HG02623 (cell line): ENCODE data around the gene LRSAM1.

ENCODE experiments used
- ATAC-seq: cut with Tn5 transposase; IDR thresholded peaks from one replicate; pipeline ENCODE4 v1.9.1; 2021; ENCODE audit warnings: moderate library complexity; ENCODE audit not compliant: unreplicated experiment

The LRSAM1 gene

DNA sequence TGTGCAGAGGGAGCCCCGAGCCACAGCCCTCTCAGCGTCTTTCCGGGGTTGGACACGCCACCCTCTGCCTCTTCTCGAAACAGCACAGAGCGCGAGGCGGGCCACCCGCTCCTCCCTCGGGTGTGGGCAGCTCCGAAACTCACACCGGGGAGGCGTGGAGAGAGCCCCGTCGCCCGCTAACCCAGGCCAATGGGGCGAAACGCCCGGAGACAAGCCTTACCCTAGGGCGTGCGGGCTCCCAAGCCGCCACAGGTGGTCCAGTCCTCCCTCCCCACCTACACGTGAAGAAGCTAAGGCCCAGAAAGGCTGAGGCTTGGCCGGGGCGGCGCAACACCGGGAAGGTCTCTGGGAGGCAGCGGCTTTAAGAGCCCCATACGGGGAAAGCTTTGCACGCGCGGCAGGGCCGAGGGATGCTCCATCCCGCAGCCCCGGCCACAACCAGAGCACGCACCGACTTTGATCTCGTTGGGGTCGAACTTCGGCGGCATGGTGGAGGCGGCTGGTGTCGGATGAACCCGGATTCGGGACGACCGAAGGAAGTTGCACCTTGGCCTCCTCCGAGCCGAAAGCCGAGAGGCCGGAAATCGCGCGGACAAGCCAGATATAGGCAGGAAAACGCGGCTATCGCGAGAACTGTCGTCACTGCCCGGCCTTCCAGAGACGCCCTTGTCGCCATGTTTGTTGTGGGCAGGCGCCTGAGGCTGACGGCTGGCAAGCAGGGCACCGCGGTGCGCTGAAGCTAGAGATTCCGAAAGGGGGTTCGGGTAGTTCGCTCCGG lies at the start of gene LRSAM1, which contains the start of gene RPL12:
Gene LRSAM1, plus strand, starts transcription at position 681 of the 778 bp plus-strand sequence. CDS start 3,018 bp downstream, outside the sequence.
Gene RPL12, minus strand, starts transcription at position 577 of the 778 bp plus-strand sequence. Its CDS starts 89 bp downstream, at position 488.
- peak; percentile 64 for ATAC-seq

DNA sequence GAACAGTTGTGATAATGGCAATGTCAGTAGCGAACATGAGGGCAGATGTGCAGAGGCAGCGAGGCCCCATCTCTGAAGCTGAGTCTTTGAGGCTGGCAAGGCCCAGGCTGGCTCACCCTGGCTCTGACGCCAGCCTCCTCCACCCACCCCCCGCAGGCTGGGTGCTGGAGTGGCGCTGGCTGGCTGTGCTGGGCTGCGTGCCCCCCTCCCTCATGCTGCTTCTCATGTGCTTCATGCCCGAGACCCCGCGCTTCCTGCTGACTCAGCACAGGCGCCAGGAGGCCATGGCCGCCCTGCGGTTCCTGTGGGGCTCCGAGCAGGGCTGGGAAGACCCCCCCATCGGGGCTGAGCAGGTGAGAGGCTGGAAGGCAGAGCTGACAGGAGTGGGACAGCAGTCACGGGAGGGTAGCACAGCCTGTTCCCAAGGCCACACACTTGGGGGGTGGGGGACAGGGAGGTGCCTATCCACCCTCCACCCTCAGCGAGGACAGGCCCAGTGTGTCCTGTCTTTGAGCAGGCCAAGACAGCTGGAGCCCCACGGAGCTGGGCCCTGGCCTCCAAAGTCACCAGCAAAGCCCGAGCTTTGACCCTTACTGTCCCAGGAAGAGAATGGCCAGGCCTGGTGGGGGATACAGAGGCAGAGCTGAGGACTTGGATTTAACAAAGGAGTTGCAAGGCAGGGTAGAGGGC lies 48.8 kb upstream of the LRSAM1 start:
- no peak for ATAC-seq

DNA sequence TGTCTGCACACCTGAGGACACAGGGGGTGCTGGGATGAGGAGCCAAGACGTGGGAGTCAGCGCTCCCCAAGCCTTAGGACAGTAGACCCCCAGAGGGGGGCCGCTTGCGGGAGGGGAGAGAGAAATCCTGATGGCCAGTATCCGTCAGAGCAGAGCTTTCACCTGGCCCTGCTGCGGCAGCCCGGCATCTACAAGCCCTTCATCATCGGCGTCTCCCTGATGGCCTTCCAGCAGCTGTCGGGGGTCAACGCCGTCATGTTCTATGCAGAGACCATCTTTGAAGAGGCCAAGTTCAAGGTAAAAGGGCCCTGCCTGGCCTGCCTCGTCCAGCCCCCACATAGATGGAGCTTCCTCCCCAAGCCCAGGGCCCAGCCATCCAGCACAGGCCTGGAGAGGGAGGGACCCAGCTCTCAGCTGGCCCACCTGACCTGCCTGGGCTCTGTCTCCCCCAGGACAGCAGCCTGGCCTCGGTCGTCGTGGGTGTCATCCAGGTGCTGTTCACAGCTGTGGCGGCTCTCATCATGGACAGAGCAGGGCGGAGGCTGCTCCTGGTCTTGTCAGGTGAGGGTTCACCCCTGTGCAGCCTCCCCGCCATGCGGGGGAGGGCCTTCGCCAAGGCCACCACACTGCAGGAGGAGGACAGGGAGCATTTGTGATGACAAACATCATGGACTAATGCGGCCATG lies 47.7 kb upstream of the LRSAM1 start:
- ATAC-seq = no peak

DNA sequence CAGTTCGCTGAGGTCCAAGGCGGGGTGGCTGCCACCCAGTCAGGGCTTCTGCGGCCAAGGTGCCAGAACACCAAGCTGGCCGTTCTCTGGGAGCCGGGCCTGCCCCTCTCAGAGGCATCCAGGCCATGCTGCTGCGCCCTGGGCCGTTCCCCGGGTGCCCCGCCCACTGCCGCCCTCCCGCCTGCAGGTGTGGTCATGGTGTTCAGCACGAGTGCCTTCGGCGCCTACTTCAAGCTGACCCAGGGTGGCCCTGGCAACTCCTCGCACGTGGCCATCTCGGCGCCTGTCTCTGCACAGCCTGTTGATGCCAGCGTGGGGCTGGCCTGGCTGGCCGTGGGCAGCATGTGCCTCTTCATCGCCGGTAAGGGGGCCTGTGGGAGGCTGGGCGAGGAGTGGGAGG lies 46.7 kb upstream of the LRSAM1 start:
- no peak for ATAC-seq

DNA sequence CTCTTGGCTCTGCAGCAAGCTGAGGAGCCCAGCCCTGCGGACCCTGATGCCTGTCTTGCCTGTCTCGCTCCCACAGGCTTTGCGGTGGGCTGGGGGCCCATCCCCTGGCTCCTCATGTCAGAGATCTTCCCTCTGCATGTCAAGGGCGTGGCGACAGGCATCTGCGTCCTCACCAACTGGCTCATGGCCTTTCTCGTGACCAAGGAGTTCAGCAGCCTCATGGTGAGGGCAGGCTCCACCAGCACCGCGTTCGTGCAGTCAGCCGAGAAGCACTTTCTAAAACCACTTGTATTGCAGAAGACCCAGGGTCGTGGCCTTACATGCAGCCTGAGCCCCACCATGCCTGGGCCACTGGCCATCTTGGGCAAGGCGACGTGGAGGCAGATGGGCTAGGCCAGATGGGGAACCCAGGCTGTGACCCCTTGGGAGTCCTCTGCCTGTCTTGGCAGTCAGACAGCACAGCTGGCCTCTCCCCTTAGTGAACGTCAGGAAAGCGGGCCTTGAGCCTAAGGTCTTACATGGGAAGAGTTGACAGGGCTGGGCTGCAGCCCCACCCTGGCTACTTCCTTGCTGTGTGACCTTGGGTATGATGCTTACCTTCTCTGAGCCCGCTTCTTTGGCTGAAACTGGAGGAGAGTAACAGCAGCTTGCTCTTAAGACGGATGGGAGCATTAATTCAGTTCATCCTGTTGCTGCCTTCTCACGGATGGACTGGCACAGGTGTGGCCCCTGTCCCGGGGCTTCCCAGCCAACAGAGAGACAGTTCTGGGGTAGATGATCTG lies 45.8 kb upstream of the LRSAM1 start:
- no peak for ATAC-seq

DNA sequence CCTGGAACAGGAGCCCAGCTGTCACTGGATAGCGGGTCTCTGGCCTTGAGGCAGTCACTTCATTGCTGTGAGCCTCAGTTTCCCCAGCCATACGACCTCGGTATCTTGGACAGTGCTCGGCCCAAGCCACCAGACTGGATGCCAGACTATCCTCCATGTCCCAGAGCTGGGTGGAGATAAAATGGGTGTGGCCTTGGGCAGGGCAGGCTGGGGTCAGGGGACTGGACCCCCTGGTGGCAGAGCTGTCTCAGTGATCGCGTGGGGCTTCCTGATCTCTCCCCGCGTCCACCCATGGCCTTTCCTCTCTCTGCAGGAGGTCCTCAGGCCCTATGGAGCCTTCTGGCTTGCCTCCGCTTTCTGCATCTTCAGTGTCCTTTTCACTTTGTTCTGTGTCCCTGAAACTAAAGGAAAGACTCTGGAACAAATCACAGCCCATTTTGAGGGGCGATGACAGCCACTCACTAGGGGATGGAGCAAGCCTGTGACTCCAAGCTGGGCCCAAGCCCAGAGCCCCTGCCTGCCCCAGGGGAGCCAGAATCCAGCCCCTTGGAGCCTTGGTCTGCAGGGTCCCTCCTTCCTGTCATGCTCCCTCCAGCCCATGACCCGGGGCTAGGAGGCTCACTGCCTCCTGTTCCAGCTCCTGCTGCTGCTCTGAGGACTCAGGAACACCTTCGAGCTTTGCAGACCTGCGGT lies 44.4 kb upstream of the LRSAM1 start:
- ATAC-seq = no peak

DNA sequence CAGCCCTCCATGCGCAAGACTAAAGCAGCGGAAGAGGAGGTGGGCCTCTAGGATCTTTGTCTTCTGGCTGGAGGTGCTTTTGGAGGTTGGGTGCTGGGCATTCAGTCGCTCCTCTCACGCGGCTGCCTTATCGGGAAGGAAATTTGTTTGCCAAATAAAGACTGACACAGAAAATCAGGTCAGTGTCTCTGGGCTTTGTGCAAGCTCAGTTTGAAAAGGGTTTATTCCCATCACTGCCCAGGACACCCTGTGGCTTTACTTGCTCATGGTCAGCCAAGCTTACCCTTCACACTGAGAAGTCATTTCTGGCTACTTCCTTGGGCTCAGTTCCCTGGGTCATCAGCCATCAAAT lies 43.8 kb upstream of the LRSAM1 start:
- ATAC-seq = no peak

DNA sequence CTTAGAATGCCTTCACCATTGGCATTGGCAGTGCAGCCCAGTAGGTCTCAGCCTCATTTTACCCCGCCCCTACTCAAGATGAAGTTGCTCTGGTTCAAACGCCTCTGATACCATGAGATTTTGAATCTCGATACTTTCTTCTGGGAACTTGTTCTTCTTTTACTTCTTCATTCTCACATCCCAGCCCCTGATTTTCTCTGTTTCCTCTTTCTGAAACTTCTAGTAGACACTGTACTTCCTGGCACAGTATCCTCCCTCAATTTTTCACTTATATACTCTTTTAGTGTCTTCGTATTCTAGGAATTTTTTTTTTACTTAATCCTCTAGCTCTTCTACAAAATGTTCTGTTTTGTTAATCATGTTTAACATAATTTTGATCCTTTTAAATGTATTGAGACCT lies 40.2 kb upstream of the LRSAM1 start:
- ATAC-seq = no peak

DNA sequence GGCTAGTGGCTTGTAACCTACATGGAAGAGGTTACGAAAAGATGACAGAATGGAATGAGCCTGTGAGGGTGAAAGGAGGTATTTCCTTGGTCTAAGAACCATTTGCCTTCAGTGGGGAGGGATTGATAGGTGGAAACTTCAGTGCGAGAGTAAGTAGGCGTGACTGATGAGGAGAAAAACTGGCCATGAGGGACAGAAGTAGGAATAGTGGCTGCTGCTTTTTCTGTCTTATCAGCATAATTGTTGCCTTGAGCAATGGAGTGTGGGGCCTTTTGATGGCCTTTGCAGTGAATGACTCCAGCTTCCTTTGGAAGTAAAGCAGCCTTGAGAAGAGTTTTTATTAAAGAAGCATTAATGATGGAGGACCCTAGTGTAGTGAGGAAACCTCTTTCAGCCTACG lies 36.2 kb upstream of the LRSAM1 start:
- ATAC-seq = no peak

DNA sequence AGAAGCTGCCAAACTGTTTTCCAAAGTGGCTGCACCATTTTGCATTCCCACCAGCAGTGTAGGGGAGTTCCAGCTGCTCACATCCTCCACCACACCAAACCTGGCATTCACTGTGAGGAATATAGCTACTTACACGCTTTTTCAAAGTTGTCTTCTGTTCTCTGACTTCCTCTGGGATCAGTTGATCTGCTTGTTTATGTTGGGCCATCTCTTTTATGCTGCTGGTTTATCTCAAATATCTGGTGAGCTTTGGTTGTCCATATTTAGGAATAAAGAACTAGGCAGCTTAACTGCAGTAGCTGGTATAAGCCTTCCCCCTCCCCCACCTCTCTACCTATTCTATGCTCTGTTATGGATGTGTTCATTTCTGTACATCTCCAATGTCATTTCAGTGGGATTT lies 35.7 kb upstream of the LRSAM1 start:
- ATAC-seq = no peak

DNA sequence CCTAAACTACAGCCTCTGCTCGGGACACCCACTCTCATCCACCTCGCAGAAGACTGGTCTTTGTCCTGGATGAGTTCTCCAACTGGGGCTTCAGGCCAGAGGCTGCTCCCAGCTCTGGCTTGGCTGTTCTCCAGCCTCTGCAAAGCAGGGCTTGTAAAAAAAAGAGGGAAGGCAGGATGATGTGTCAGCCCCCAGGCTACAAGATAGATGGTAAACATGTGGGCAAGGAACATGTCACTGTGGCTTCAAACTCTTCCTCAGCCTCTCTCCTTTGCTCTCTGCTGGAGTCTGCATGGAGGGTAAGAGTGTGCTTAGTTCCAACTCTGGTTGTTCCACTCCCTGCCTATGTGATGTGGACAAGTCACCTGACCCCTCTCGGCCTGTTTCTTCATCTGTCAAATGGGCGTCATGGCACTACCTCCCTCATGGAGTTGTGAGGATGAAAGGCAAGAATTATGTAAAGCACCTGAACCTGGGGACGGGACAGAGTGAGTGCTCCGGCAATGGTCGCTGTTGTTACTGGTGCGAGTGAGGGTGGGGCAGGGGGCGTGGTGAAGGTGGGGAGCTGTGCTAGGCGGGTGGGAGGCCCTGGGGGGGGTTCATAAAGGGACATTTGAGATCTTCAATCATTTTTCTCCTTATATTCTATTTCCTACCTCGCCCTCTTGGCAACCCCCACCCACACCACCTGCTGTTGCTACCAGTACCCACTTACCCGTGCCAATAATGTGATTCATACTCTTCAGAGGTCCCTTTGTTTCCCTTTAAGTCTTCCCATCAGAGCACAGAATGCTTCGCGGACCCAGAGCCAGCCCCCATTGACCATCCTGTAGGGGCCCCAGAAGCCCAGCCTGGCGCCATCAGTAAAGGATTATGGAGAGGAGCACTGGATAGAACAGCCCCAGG lies 33.9 kb upstream of the LRSAM1 start:
- no peak for ATAC-seq

DNA sequence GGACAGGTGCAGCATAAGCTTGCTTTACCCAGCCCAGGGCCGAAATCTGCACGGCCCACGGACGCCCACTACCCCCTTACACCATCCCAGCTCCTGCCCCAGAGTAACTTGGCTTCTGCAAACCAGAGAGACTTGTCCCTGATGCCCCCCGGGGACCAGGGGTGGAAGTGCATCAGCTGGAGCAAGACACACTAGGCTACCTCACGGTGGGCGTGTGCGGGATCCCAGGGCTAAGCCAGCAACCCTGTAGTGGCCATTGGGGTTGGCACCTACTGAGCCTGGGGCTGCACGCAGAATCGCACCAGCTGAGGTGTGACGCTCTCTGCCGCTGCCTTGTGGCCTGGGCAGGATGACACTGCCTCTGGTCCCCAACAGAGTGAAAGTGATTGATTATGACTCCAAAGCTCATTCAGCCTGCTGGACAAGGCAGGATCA lies 33.3 kb upstream of the LRSAM1 start:
- ATAC-seq = no peak

DNA sequence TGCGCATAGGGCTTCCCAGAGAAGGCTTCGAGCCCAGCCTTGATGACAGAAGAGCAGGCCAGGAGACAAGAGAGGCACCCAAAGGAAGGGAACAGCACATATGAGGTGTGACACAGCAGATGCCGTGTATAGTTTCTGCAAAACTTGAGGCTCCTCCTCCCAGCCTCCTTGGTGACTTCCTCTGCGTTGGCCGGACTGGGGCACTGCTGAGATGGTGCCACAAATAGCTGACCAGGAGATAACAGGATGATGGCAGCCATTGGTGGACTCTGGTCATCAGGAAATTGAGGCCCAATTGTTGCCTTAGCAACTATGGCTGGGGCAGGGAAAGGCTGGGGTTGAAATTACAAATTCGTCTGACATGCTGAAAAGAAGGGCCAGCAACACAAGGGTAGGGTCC lies 32.0 kb upstream of the LRSAM1 start:
- ATAC-seq = no peak

DNA sequence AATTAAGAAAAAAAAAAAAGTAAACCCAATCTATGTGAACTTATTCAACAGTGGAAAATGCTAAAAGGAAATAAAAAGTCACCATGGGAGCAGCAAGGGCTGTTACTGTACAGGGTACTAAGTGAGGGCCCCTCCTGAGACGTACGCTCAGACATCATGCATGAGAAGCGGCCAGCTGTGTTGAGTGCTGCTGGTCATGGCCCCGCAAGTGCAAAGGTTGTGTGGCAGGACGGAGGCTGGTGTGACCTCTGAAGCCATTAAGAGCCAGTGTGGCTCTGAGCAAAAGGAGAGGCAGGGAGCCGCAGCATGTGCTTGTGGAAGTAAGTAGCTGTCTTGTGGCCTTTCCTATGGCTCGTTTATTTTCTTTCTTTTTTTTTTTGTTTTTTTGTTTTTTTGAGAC lies 30.3 kb upstream of the LRSAM1 start:
- ATAC-seq = no peak

DNA sequence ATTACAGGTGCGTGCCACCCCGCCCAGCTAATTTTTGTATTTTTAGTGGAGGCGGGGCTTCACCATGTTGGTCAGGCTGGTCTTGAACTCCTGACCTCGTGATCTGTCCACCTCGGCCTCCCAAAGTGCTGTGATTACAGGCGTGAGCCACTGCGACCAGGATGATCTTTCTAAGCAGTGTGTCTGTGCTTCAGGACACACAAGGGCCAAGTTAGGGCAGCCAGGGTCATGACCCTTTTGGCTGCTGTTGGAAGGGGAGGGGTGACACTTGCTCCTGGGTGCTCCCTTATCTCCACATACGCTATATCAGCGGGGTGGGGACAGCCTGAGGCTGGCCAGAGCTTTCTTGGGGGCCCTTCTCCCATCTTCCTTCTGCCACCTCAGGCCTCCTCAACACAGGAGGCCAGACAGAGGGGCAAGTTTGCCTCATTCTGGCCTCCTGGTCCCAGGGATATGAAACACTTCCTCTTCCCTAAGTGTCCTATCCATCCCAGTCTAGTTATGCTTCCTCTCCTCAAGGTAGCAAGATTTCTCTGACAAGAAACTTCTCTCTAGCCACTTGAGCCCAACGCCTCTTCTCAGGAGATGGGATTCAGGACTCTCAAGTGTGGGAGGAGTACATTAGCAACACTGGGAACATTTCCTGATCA lies 29.1 kb upstream of the LRSAM1 start:
- no peak for ATAC-seq

DNA sequence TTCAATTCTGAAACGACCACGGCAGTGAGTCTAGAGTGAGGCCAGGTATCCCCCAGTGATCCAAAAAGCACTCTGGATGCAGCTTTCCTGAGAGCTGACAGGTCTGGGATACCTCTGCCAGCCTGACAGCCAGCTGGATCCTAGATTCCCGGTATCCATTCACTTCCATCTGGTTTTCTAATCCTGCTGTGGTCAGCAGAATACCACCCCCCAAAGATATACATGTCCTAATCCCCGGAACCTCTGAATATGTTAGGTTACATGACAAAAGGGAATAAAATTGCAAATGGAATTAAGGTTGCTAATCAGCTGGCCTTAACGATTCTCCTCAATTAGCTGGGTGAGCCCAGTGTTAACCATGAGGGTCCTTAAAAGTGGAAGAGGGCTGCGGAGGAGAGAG lies 28.5 kb upstream of the LRSAM1 start:
- ATAC-seq = no peak

DNA sequence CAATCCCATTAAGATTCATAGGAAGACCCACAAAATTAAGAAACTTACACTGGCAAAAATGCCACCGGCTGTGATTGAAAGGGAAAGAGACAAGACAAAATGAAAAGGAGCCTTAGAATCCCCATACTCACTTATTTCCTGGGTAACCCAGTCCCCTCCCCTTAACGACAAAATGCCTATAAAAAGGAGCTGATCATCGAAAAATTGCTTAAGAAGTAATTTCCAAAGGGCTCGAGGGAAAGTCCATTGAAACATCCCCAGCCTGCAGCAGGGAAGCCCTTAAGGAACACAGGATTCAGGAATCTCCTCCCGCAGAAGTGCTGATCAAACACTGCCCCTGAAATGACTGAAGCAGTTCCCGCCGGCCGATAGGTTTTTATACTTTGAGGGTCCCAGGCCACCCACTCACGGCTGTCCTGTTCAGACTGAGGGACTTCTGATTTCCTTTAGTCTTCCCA lies 27.8 kb upstream of the LRSAM1 start:
- ATAC-seq = no peak

DNA sequence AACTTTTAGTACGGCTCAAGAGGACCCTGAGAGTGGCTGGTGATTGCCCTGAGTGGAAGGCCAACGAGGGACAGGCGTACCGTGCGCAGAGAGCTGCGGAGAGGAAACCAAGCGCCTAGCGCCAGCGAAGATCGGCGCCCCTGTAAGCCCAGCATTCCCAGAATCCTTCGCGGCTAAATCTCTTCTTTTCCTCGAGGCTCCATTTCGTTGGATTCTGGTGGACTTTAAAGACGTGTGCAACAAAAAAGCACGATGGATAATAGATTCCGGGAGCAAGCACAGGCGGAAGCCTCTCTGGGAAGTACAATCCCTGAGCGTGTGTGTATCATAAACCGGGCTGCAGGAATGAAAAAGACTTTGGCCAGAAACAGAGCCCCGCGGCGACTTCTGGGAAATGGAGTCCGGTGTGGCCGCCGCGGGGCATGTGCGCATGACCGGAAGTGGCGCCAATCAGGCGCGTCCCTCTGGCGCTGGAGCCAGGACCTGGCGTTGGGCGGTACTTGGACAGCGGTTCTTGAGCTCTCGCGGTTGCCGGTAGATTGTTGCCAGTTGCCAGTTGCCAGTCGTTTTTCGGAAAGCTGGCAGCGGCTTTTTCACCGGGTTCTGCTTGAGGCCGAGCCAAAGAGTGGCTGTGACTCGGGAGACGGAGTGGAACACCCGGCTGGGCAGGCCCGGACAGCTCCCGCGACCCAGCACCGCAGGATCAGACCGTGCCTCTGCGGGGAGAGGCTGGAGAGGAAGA lies 27.2 kb upstream of the LRSAM1 start, which contains the start of gene ZNF79:
Gene ZNF79, plus strand, starts transcription at position 449 of the 742 bp plus-strand sequence. CDS start 406 bp downstream, outside the sequence.
- peak; percentile 78 for ATAC-seq
